ENCODE data around the gene ARHGAP33. TPM values are rescaled to one million over a fixed set of nuclear protein-coding genes. Genes with fewer than 3 reads are reported as not detected.
A peak's percentile ranks its signal among the peaks of the same experiment; 100 is the strongest.

The ARHGAP33 gene
- total RNA-seq, 1 donor from 2014 or later: 46.3 TPM

GRCh38 chr19:35738021-35738886, 37.1 kb upstream of the ARHGAP33 start:
- Mint-ChIP-seq H3K27ac (no peak overlapping the region), H3K36me3 (ENCODE audit: insufficient read depth) (peaks cover 19% of the 10 kb centered on the region), H3K4me1 (ENCODE audit: low read depth) (peaks cover 3% of the 10 kb centered on the region), H3K9me3 (ENCODE audit: low read depth) (no peaks in the 10 kb centered on the region), H3K4me3 (ENCODE audit: low read depth) (no peak overlapping the region), H3K27me3 (no peaks in the 10 kb centered on the region)
- TF ChIP-seq CTCF (IDR thresholded peaks at IDR 0.05; ENCODE audit: unreplicated experiment): no peak
- no peak for DNase-seq (ENCODE audit: low spot score, unreplicated experiment)

GRCh38 chr19:35738887-35739229, 36.5 kb upstream of the ARHGAP33 start:
- H3K9me3 Mint-ChIP-seq (ENCODE audit: low read depth): no peaks in the 10 kb centered on the region
- no peak overlapping the region for H3K27ac Mint-ChIP-seq

GRCh38 chr19:35739275-35740107, 35.9 kb upstream of the ARHGAP33 start:
- H3K27ac Mint-ChIP-seq: peak overlapping the region; percentile 45
- peak overlapping the region; percentile 76 for H3K4me3 Mint-ChIP-seq (ENCODE audit: low read depth)
- H3K9me3 Mint-ChIP-seq (ENCODE audit: low read depth): no peaks in the 10 kb centered on the region
- H3K4me1 Mint-ChIP-seq (ENCODE audit: low read depth): peaks cover 4% of the 10 kb centered on the region
- TF ChIP-seq CTCF (IDR thresholded peaks at IDR 0.05; ENCODE audit: unreplicated experiment): no peak
- DNase-seq (ENCODE audit: low spot score, unreplicated experiment): no peak
- H3K27me3 Mint-ChIP-seq: no peaks in the 10 kb centered on the region
- peaks cover 13% of the 10 kb centered on the region for H3K36me3 Mint-ChIP-seq (ENCODE audit: insufficient read depth)

More at GRCh38 chr19:35738887-35739229, 36.5 kb upstream of the ARHGAP33 start:
- Mint-ChIP-seq H3K36me3 (ENCODE audit: insufficient read depth) (peaks cover 18% of the 10 kb centered on the region), H3K27me3 (no peaks in the 10 kb centered on the region), H3K4me1 (ENCODE audit: low read depth) (peaks cover 3% of the 10 kb centered on the region), H3K4me3 (ENCODE audit: low read depth) (no peak overlapping the region)
- TF ChIP-seq CTCF (IDR thresholded peaks at IDR 0.05; ENCODE audit: unreplicated experiment): no peak
- DNase-seq (ENCODE audit: low spot score, unreplicated experiment): no peak

- Mint-ChIP-seq H3K4me1 (ENCODE audit: low read depth) (peaks cover 7% of the 10 kb centered on the region), H3K36me3 (ENCODE audit: insufficient read depth) (peaks cover 10% of the 10 kb centered on the region), H3K9me3 (ENCODE audit: low read depth) (no peaks in the 10 kb centered on the region), H3K27me3 (no peaks in the 10 kb centered on the region), H3K27ac (no peak overlapping the region), H3K4me3 (ENCODE audit: low read depth) (peak overlapping the region; percentile 76)
- DNase-seq (ENCODE audit: low spot score, unreplicated experiment): no peak
- no peak for TF ChIP-seq CTCF (IDR thresholded peaks at IDR 0.05; ENCODE audit: unreplicated experiment)
These were observed 35.3 kb upstream of the ARHGAP33 start for GRCh38 chr19:35740108-35740422.

- TF ChIP-seq CTCF (IDR thresholded peaks at IDR 0.05; ENCODE audit: unreplicated experiment): peak; percentile 52
- peak; percentile 94 for DNase-seq (ENCODE audit: low spot score, unreplicated experiment)
- Mint-ChIP-seq H3K9me3 (ENCODE audit: low read depth) (no peaks in the 10 kb centered on the region), H3K27ac (peak overlapping the region; percentile 98), H3K36me3 (ENCODE audit: insufficient read depth) (peaks cover 9% of the 10 kb centered on the region), H3K4me3 (ENCODE audit: low read depth) (peak overlapping the region; percentile 76), H3K27me3 (no peaks in the 10 kb centered on the region), H3K4me1 (ENCODE audit: low read depth) (peaks cover 9% of the 10 kb centered on the region)
These were observed 34.8 kb upstream of the ARHGAP33 start for GRCh38 chr19:35740423-35741202.

Data from progenitor cell of endocrine pancreas (in vitro differentiated cells).